Stomach (tissue), 4 donors: Measurements from ENCODE around the gene CAVIN1.

Experiments
- POLR2A ChIP-seq, 4 donors: fragments of 450-650 bp; IDR thresholded peaks; one replicate each; pipeline ENCODE4 v1.6.1; 2016; ENCODE audit warnings: antibody characterized with exemption in 4 of 4, control low read depth in 2 of 4, mild to moderate bottlenecking in 1 of 4, moderate library complexity in 1 of 4
- POLR2AphosphoS5 ChIP-seq, 3 donors: sonication (generic); formaldehyde crosslinking; IDR thresholded peaks; one replicate each; pipeline ENCODE4 v1.6.1; 2016; ENCODE audit warnings: antibody characterized with exemption in 3 of 3
- TF ChIP-seq, protein P1 (sequence below), 7 experiments: fragments of 450-650 bp in 4 of 7; fragments of 200-600 bp in 3 of 7; sonication (generic) in 3 of 7; IDR thresholded peaks; one replicate each; pipeline ENCODE4 v1.5.1; 2016 to 2019; ENCODE audit warnings: antibody characterized with exemption in 7 of 7, control low read depth in 2 of 7, mild to moderate bottlenecking in 1 of 7

DNA sequence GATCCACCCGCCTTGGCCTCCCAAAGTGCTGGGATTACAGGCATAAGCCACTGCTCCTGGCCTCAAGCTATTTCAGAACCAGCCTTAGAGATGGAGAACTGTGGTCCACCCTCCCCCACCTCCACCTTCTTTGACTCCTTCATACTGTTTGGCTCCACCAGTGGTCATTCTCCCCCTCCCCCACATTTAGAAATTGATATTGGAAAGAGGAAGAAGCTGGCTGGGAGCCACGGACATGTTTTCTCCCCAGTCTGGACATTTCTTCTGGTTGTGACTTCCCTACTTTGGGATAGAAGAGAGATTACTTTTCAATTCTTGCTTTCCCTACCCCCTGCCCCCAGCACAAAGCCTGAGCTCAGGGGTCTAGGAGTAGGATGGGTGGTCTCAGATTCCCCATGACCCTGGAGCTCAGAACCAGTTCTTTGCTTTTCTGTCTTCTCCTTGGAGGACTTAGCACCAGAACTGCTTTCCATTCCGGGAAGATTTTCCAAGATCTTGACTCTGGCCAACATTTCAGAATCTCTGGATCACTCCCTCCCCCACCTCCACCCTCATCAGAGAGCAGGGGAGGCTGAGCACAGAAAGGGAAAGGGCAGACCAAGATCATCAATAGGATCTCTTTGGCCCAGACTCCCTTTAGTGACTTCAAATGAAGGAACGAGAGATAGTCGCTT is 16.3 kb downstream of the CAVIN1 start:
- no peak for TF ChIP-seq POLR2AphosphoS5 (IDR thresholded peaks at IDR 0.05)
- TF ChIP-seq, protein P1, sequence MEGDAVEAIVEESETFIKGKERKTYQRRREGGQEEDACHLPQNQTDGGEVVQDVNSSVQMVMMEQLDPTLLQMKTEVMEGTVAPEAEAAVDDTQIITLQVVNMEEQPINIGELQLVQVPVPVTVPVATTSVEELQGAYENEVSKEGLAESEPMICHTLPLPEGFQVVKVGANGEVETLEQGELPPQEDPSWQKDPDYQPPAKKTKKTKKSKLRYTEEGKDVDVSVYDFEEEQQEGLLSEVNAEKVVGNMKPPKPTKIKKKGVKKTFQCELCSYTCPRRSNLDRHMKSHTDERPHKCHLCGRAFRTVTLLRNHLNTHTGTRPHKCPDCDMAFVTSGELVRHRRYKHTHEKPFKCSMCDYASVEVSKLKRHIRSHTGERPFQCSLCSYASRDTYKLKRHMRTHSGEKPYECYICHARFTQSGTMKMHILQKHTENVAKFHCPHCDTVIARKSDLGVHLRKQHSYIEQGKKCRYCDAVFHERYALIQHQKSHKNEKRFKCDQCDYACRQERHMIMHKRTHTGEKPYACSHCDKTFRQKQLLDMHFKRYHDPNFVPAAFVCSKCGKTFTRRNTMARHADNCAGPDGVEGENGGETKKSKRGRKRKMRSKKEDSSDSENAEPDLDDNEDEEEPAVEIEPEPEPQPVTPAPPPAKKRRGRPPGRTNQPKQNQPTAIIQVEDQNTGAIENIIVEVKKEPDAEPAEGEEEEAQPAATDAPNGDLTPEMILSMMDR (IDR thresholded peaks at IDR 0.05) = no peak
- no peak for TF ChIP-seq POLR2A (IDR thresholded peaks at IDR 0.05)
